Sigmoid colon (tissue), 7 donors: Measurements from ENCODE around the gene TIMM17B. TPM values are rescaled to one million over a fixed set of nuclear protein-coding genes. Genes with fewer than 3 reads are reported as not detected.

Experiments used
- DNase-seq: peaks from one replicate; pipeline ENCODE4 v3.0.0-alpha.2; 2019
- H3K27ac ChIP-seq, 4 donors: fragments of 200-600 bp; sonication (generic); one replicate each; pipeline ENCODE4 v1.5.1; 2016 to 2019; ENCODE audit warnings: mild to moderate bottlenecking in 1 of 4
- H3K27me3 ChIP-seq, 3 donors: fragments of 200-600 bp; sonication (generic); one replicate each; pipeline ENCODE4 v1.5.1; 2019; ENCODE audit warnings: mild to moderate bottlenecking in 1 of 3
- H3K36me3 ChIP-seq, 4 donors: fragments of 200-600 bp; sonication (generic); one replicate each; pipeline ENCODE4 v1.5.1; 2016 to 2019
- H3K4me1 ChIP-seq, 4 donors: fragments of 200-600 bp; sonication (generic); one replicate each; pipeline ENCODE4 v1.5.1; 2017 to 2019
- H3K4me3 ChIP-seq, 4 donors: fragments of 200-600 bp; sonication (generic); one replicate each; pipeline ENCODE4 v1.5.1; 2017 to 2019; ENCODE audit warnings: mild to moderate bottlenecking in 2 of 4, moderate library complexity in 1 of 4
- H3K9me3 ChIP-seq, 4 donors: fragments of 200-600 bp in 3 of 4; sonication (generic) in 3 of 4; one replicate each; pipeline versions ENCODE4 v1.5.1 to v1.6.1; 2013 to 2019
- CTCF ChIP-seq, 4 experiments: fragments of 450-650 bp in 3 of 4; fragments of 200-600 bp in 1 of 4; IDR thresholded peaks; one replicate each; pipeline ENCODE4 v1.5.1; 2016 to 2019; ENCODE audit warnings: antibody characterized with exemption in 4 of 4, mild to moderate bottlenecking in 3 of 4, moderate library complexity in 2 of 4
- EP300 ChIP-seq, 4 donors: sonication (generic); formaldehyde crosslinking; IDR thresholded peaks; one replicate each; pipeline ENCODE4 v1.6.1; 2017; ENCODE audit warnings: antibody characterized with exemption in 4 of 4
- POLR2A ChIP-seq, 2 donors: fragments of 450-650 bp; IDR thresholded peaks; one replicate each; pipeline ENCODE4 v1.6.1; 2016; ENCODE audit warnings: antibody characterized with exemption in 2 of 2, mild to moderate bottlenecking in 2 of 2, moderate library complexity in 2 of 2
- POLR2AphosphoS5 ChIP-seq, 4 donors: sonication (generic); formaldehyde crosslinking; IDR thresholded peaks; one replicate each; pipeline ENCODE4 v1.6.1; 2017; ENCODE audit warnings: antibody characterized with exemption in 4 of 4
- whole genome bisulfite sequencing, 2 donors: extraction: QIAGEN DNeasy Blood & Tissue Kit; methylation state at CpG; one replicate each; pipeline ENCODE4 v1.1.7; 2013; 5-methylcytosine and 5-hydroxymethylcytosine counted together
- intact Hi-C: fragments of 100-400 bp; cut with DNase I; formaldehyde crosslinking; loops from one replicate; pipeline ENCODE4 v1.15.1; 2023
- polyA plus RNA-seq, 3 donors: library from polyadenylated mRNA; stranded (reverse); fragments of 200-250 nt; gene quantifications; one replicate each; pipeline ENCODE4 v1.2.3, GENCODE V29; 2013
- total RNA-seq, 4 donors: library from RNA; depleted of rRNA; stranded (reverse); fragments of >200 nt; gene quantifications; one replicate each; pipeline ENCODE4 v1.1.0, GENCODE V29; 2016
- donor health status: healthy with polysubstance abuse.
- donor health status: Bipolar disorder and iron deficiency.
- donor health status: healthy.

TIMM17B gene
- total and polyA plus RNA-seq, 7 donors = 37.7 to 63.1 (median 46.3) TPM

- TF ChIP-seq POLR2AphosphoS5 (IDR thresholded peaks at IDR 0.05) (no peak), CTCF (IDR thresholded peaks at IDR 0.05) (no peak), EP300 (IDR thresholded peaks at IDR 0.05) (no peak), POLR2A (IDR thresholded peaks at IDR 0.05) (no peak)
- H3K4me1 ChIP-seq = peaks cover 0 to 11% (median 5%) of the 10 kb centered on the region in 4 donors
- H3K36me3 ChIP-seq = peaks cover 0 to 17% (median 0%) of the 10 kb centered on the region in 4 donors
- 90 to 93% methylated on average over 17 of the region's 17 CpGs for WGBS, 2 donors
- H3K27me3 ChIP-seq = no peaks in the 10 kb centered on the region
- no peaks in the 10 kb centered on the region for H3K9me3 ChIP-seq
- intact Hi-C loops = no loop called here
- H3K27ac ChIP-seq = no peak overlapping the region
- no peak for DNase-seq
- no peak overlapping the region for H3K4me3 ChIP-seq
Measured at GRCh38 chrX:48909703-48910294, 12.2 kb upstream of the TIMM17B start.

GRCh38 chrX:48908600-48908999 is 11.0 kb upstream of the TIMM17B start:
- peaks cover 0 to 11% (median 5%) of the 10 kb centered on the region in 4 donors for H3K4me1 ChIP-seq
- TF ChIP-seq EP300 (IDR thresholded peaks at IDR 0.05) (no peak), CTCF (IDR thresholded peaks at IDR 0.05) (no peak), POLR2AphosphoS5 (IDR thresholded peaks at IDR 0.05) (no peak), POLR2A (IDR thresholded peaks at IDR 0.05) (no peak)

GRCh38 chrX:48905090-48905790 is 7.7 kb upstream of the TIMM17B start:
- no peak overlapping the region for H3K27ac ChIP-seq
- no peak overlapping the region for H3K4me3 ChIP-seq
- 92 to 94% methylated on average over 20 of the region's 20 CpGs for WGBS, 2 donors
- no peaks in the 10 kb centered on the region for H3K27me3 ChIP-seq
- peaks cover 0 to 46% (median 8%) of the 10 kb centered on the region in 4 donors for H3K36me3 ChIP-seq
- no peaks in the 10 kb centered on the region for H3K9me3 ChIP-seq
- intact Hi-C loops = no loop called here
- peaks cover 0 to 2% (median 0%) of the 10 kb centered on the region in 4 donors for H3K4me1 ChIP-seq
- DNase-seq = no peak
- no peak for TF ChIP-seq EP300 (IDR thresholded peaks at IDR 0.05)
- TF ChIP-seq POLR2AphosphoS5 (IDR thresholded peaks at IDR 0.05) = no peak
- TF ChIP-seq CTCF (IDR thresholded peaks at IDR 0.05) = no peak

More at GRCh38 chrX:48908600-48908999, 11.0 kb upstream of the TIMM17B start:
- Histone ChIP-seq H3K4me3 (no peak overlapping the region), H3K27ac (no peak overlapping the region), H3K27me3 (no peaks in the 10 kb centered on the region), H3K9me3 (no peaks in the 10 kb centered on the region), H3K36me3 (peaks cover 0 to 18% (median 0%) of the 10 kb centered on the region in 4 donors)
- WGBS, 2 donors = 83 to 85% methylated on average over 1 of the region's 1 CpG
- intact Hi-C loops = no loop called here
- no peak for DNase-seq

- no peak overlapping the region for H3K27ac ChIP-seq
- intact Hi-C loops = no loop called here
- H3K4me3 ChIP-seq = no peak overlapping the region
- H3K27me3 ChIP-seq = no peaks in the 10 kb centered on the region
- no peak for DNase-seq
- H3K9me3 ChIP-seq = no peaks in the 10 kb centered on the region
- 88 to 92% methylated on average over 14 of the region's 14 CpGs for WGBS, 2 donors
- peaks cover 0 to 46% (median 8%) of the 10 kb centered on the region in 4 donors for H3K36me3 ChIP-seq
- TF ChIP-seq CTCF (IDR thresholded peaks at IDR 0.05) (no peak), POLR2A (IDR thresholded peaks at IDR 0.05) (no peak), POLR2AphosphoS5 (IDR thresholded peaks at IDR 0.05) (no peak)
- H3K4me1 ChIP-seq = peaks cover 0 to 2% (median 0%) of the 10 kb centered on the region in 4 donors
Measured at GRCh38 chrX:48904626-48905025, 7.1 kb upstream of the TIMM17B start.
